H9 (cell line): ENCODE measurements around the gene NDUFV3. TPM values are rescaled to one million over a fixed set of nuclear protein-coding genes. Genes with fewer than 3 reads are reported as not detected.

Experiments
- DNase-seq: peaks from one replicate; pipeline ENCODE4 v3.0.0-alpha.2; 2017
- H2AFZ ChIP-seq: one replicate; pipeline ENCODE4 v1.6.1; 2013; ENCODE audit warnings: mild to moderate bottlenecking, low read length, control low read depth, moderate library complexity
- H2AK5ac ChIP-seq: 2 replicates; pipeline ENCODE4 v1.6.1; 2013; ENCODE audit warnings: low read length, control low read depth, mixed read lengths; ENCODE audit not compliant: insufficient read length
- H2BK120ac ChIP-seq: one replicate; pipeline ENCODE4 v1.6.1; 2013; ENCODE audit warnings: low read depth, mild to moderate bottlenecking, low read length, control low read depth, inconsistent platforms; ENCODE audit not compliant: poor library complexity, severe bottlenecking
- H2BK12ac ChIP-seq: 2 replicates; pipeline ENCODE4 v1.6.1; 2013; ENCODE audit warnings: low read length, control low read depth, mixed read lengths, low read depth; ENCODE audit not compliant: insufficient read length
- H2BK15ac ChIP-seq: 2 replicates; pipeline ENCODE4 v1.6.1; 2013; ENCODE audit warnings: low read depth, low read length, control low read depth
- H2BK20ac ChIP-seq: one replicate; pipeline ENCODE4 v1.6.1; 2013; ENCODE audit warnings: low read depth, mild to moderate bottlenecking, low read length, control low read depth, inconsistent platforms; ENCODE audit not compliant: poor library complexity, severe bottlenecking
- H2BK5ac ChIP-seq: 2 replicates; pipeline ENCODE4 v1.6.1; 2013; ENCODE audit warnings: low read length, control low read depth, mixed read lengths; ENCODE audit not compliant: insufficient read length
- H3K14ac ChIP-seq: 2 replicates; pipeline ENCODE4 v1.6.1; 2013; ENCODE audit warnings: low read length, control low read depth; ENCODE audit not compliant: insufficient read depth
- H3K18ac ChIP-seq: 2 replicates; pipeline ENCODE4 v1.6.1; 2013; ENCODE audit warnings: low read depth, mild to moderate bottlenecking, mixed read lengths, low read length, control low read depth; ENCODE audit not compliant: insufficient read length
- H3K23ac ChIP-seq: 2 replicates; pipeline ENCODE4 v1.6.1; 2013; ENCODE audit warnings: low read length, control low read depth, mixed read lengths, low read depth; ENCODE audit not compliant: insufficient read length
- H3K23me2 ChIP-seq: 2 replicates; pipeline ENCODE4 v1.6.1; 2013; ENCODE audit warnings: low read depth, mild to moderate bottlenecking, mixed read lengths, low read length, control low read depth; ENCODE audit not compliant: insufficient read length, poor library complexity, severe bottlenecking
- H3K27ac ChIP-seq: 2 replicates; pipeline ENCODE4 v1.5.1; 2013; ENCODE audit warnings: low read length, control low read depth, mixed read lengths, low read depth; ENCODE audit not compliant: insufficient read length
- H3K27me3 ChIP-seq: 2 replicates; pipeline ENCODE4 v1.6.1; 2013; ENCODE audit warnings: low read length, control low read depth, inconsistent platforms; ENCODE audit not compliant: insufficient read depth
- H3K4ac ChIP-seq: 2 replicates; pipeline ENCODE4 v1.6.1; 2013; ENCODE audit warnings: low read depth, mild to moderate bottlenecking, control low read depth, inconsistent platforms, low read length, moderate library complexity
- H3K4me1 ChIP-seq: 2 replicates; pipeline ENCODE4 v1.6.1; 2013; ENCODE audit warnings: low read length, control low read depth, inconsistent platforms; ENCODE audit not compliant: insufficient read depth
- H3K4me2 ChIP-seq: 2 replicates; pipeline ENCODE4 v1.6.1; 2013; ENCODE audit warnings: low read length, control low read depth, mixed read lengths; ENCODE audit not compliant: insufficient read length, insufficient read depth
- H3K56ac ChIP-seq: 2 replicates; pipeline ENCODE4 v1.6.1; 2013; ENCODE audit warnings: low read depth, mild to moderate bottlenecking, mixed read lengths, low read length, control low read depth; ENCODE audit not compliant: insufficient read length
- H3K79me1 ChIP-seq: 2 replicates; pipeline ENCODE4 v1.6.1; 2013; ENCODE audit warnings: low read depth, mild to moderate bottlenecking, moderate library complexity, low read length, control low read depth, inconsistent platforms; ENCODE audit not compliant: insufficient read depth, poor library complexity, severe bottlenecking
- H3K79me2 ChIP-seq: 2 replicates; pipeline ENCODE4 v1.6.1; 2013; ENCODE audit warnings: low read length, control low read depth, inconsistent platforms; ENCODE audit not compliant: insufficient read depth
- H3K9ac ChIP-seq: 2 replicates; pipeline ENCODE4 v1.6.1; 2013; ENCODE audit warnings: low read length, control low read depth, mixed read lengths; ENCODE audit not compliant: insufficient read length; ENCODE audit errors: extremely low read depth
- H3K9me3 ChIP-seq: one replicate; pipeline ENCODE4 v1.6.1; 2013; ENCODE audit warnings: low read depth, low read length, inconsistent platforms; ENCODE audit not compliant: control insufficient read depth
- H3T11ph ChIP-seq: one replicate; pipeline ENCODE4 v1.6.1; 2013; ENCODE audit warnings: mild to moderate bottlenecking, low read length, control low read depth, inconsistent platforms
- H4K20me1 ChIP-seq: one replicate; pipeline ENCODE4 v1.6.1; 2013; ENCODE audit not compliant: control insufficient read depth, insufficient read length, insufficient read depth
- H4K5ac ChIP-seq: 2 replicates; pipeline ENCODE4 v1.6.1; 2013; ENCODE audit warnings: low read depth, mild to moderate bottlenecking, mixed read lengths, low read length, control low read depth; ENCODE audit not compliant: insufficient read length
- H4K8ac ChIP-seq: replicated peaks from 2 replicates; pipeline ENCODE4 v1.6.1; 2013; ENCODE audit warnings: low read length, control low read depth, mixed read lengths, low read depth; ENCODE audit not compliant: insufficient read length
- H4K91ac ChIP-seq: 2 replicates; pipeline ENCODE4 v1.6.1; 2013; ENCODE audit warnings: low read depth, mild to moderate bottlenecking, moderate library complexity, mixed read lengths, low read length, control low read depth; ENCODE audit not compliant: insufficient read length
- H3K27ac Mint-ChIP-seq, 3 experiments: 2 replicates in 2 of 3; 3 replicates in 1 of 3; pipeline ENCODE4 v1.8.0; 2020 to 2021; ENCODE audit warnings: mixed read lengths in 3 of 3, mild to moderate bottlenecking in 1 of 3, moderate library complexity in 1 of 3
- H3K27me3 Mint-ChIP-seq: 2 replicates; pipeline ENCODE4 v1.8.0; 2021; ENCODE audit warnings: low read depth, mild to moderate bottlenecking, moderate library complexity, mixed read lengths
- H3K36me3 Mint-ChIP-seq, 3 experiments: 2 replicates in 2 of 3; 3 replicates in 1 of 3; pipeline ENCODE4 v1.8.0; 2020 to 2021; ENCODE audit warnings: low read depth in 3 of 3, mixed read lengths in 3 of 3; ENCODE audit not compliant: insufficient read depth in 1 of 3
- H3K4me1 Mint-ChIP-seq, 2 experiments: 2 replicates each; pipeline ENCODE4 v1.8.0; 2020; ENCODE audit warnings: mixed read lengths in 2 of 2
- H3K4me3 Mint-ChIP-seq, 2 experiments: 2 replicates in 1 of 2; 3 replicates in 1 of 2; pipeline ENCODE4 v1.8.0; 2020 to 2021; ENCODE audit warnings: mild to moderate bottlenecking in 2 of 2, mixed read lengths in 2 of 2, moderate library complexity in 1 of 2
- H3K9me3 Mint-ChIP-seq, 2 experiments: 2 replicates in 1 of 2; 3 replicates in 1 of 2; pipeline ENCODE4 v1.8.0; 2020; ENCODE audit warnings: mild to moderate bottlenecking in 2 of 2, mixed read lengths in 2 of 2, moderate library complexity in 1 of 2
- WGBS: extraction: QIAGEN DNeasy Blood & Tissue Kit; methylation state at CpG from one replicate; pipeline ENCODE4 v1.1.7; 2013; ENCODE audit warnings: missing lambda C conversion rate, low lambda C conversion rate, mixed read lengths; ENCODE audit not compliant: insufficient read length; ENCODE audit errors: extremely low coverage; 5-methylcytosine and 5-hydroxymethylcytosine counted together
- microRNA-seq: library from miRNA; unstranded; fragments of <30 nt; microRNA quantifications from one replicate; pipeline ENCODE4, GENCODE V29; 2020; ENCODE audit warnings: borderline microRNAs expressed
- total RNA-seq: library from RNA; stranded (reverse); gene quantifications from 2 replicates; pipeline ENCODE4 v1.2.1, GENCODE V29; 2021
- TF ChIP-seq, protein P1 (sequence below): fragments of 200-600 bp; sonication (generic); conservative IDR thresholded peaks from 3 replicates; pipeline ENCODE4 v1.8.0; 2021; ENCODE audit warnings: antibody characterized with exemption, mild to moderate bottlenecking

NDUFV3 gene
- total RNA-seq, 1 experiment from 2014 or later: 35.6 TPM

DNA sequence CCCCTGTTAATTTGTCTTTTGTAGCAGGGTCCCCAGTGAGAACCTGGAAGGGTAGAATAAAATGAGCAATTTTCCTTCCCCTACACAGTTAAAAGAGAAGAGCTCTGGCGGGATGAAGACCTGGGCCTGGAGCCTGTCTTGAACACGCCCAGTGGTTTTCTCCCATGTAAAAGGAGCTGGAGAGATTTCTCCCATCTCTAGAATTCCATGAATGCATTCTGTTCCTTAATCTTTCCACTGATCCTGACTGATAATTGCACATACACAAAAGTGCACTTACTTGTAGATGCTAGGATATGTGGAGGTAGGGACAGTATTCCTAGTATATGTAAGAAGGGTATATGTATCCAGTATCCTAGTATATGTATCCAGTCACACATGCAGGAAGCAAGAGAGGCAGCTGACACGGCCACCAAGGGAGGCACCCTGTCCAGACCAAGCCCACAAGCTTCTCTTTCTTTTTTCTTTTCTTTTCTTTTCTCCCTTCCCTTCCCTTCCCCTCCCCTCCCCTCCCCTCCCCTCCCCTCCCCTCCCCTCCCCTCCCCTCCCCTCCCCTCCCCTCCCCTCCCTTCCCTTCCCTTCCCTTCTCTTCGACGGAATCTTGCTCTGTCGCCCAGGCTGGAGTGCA is 69.4 kb downstream of the NDUFV3 start:
- Histone ChIP-seq H3K56ac (no peak overlapping the region), H2BK12ac (no peak overlapping the region), H4K5ac (no peak overlapping the region), H3K23ac (no peak overlapping the region), H4K91ac (no peak overlapping the region), H3K18ac (no peak overlapping the region), H3K27ac (no peak overlapping the region), H3T11ph (no peak overlapping the region), H3K14ac (no peak overlapping the region), H2BK120ac (no peak overlapping the region), H2BK20ac (no peak overlapping the region), H3K23me2 (no peaks in the 10 kb centered on the region), H3K27me3 (no peaks in the 10 kb centered on the region), H2BK5ac (no peak overlapping the region), H3K4me1 (peaks cover 3% of the 10 kb centered on the region; the same call in 1 of the 2 replicates), H2AK5ac (no peak overlapping the region), H4K20me1 (no peaks in the 10 kb centered on the region), H3K4me2 (no peak overlapping the region), H3K9ac (no peak overlapping the region), H3K79me2 (no peaks in the 10 kb centered on the region), H3K79me1 (no peaks in the 10 kb centered on the region), H4K8ac (no peak overlapping the region), H2BK15ac (no peak overlapping the region), H3K4ac (no peak overlapping the region), H3K9me3 (no peaks in the 10 kb centered on the region), H2AFZ (no peak overlapping the region)
- peaks cover 0 to 8% (median 4%) of the 10 kb centered on the region in 3 experiments; a peak in 3 of 7 replicates for H3K36me3 Mint-ChIP-seq
- no CpG with 5 or more reads among the region's 6 CpGs for WGBS
- no peak for DNase-seq
- TF ChIP-seq, protein P1, sequence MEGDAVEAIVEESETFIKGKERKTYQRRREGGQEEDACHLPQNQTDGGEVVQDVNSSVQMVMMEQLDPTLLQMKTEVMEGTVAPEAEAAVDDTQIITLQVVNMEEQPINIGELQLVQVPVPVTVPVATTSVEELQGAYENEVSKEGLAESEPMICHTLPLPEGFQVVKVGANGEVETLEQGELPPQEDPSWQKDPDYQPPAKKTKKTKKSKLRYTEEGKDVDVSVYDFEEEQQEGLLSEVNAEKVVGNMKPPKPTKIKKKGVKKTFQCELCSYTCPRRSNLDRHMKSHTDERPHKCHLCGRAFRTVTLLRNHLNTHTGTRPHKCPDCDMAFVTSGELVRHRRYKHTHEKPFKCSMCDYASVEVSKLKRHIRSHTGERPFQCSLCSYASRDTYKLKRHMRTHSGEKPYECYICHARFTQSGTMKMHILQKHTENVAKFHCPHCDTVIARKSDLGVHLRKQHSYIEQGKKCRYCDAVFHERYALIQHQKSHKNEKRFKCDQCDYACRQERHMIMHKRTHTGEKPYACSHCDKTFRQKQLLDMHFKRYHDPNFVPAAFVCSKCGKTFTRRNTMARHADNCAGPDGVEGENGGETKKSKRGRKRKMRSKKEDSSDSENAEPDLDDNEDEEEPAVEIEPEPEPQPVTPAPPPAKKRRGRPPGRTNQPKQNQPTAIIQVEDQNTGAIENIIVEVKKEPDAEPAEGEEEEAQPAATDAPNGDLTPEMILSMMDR: no peak
- peaks cover 5% of the 10 kb centered on the region in 2 experiments; a peak in 3 of 5 replicates for H3K9me3 Mint-ChIP-seq
- peaks cover 36 to 37% of the 10 kb centered on the region in 2 experiments for H3K4me1 Mint-ChIP-seq
- H3K27ac Mint-ChIP-seq: peak overlapping the region; percentile 82 to 92 (median 85); a peak in 6 of 7 replicates
- no peak overlapping the region for H3K4me3 Mint-ChIP-seq
- H3K27me3 Mint-ChIP-seq: no peaks in the 10 kb centered on the region

Small RNA genes lying within 50 kb of the gene (microRNA-seq; reads per million reads assigned to microRNA genes)
- gene MIR5692B: not detected

Other genes starting within 250 kb of the NDUFV3 start
- 28.2 and 31.9 TPM in 2 replicates for gene PDE9A, start 239.7 kb upstream of the NDUFV3 start, total RNA-seq
- 53.0 and 54.4 TPM in 2 replicates for gene WDR4, start 13.8 kb upstream of the NDUFV3 start, total RNA-seq
- 234 and 238 TPM in 2 replicates for gene ERVH48-1, start 32.3 kb downstream of the NDUFV3 start, total RNA-seq
- 38.1 and 43.4 TPM in 2 replicates for gene PKNOX1, start 81.3 kb downstream of the NDUFV3 start, total RNA-seq
- gene CBS, start 182.5 kb downstream of the NDUFV3 start, total RNA-seq: 319 and 350 TPM in 2 replicates
- 29.7 and 51.9 TPM in 2 replicates for gene U2AF1, start 214.3 kb downstream of the NDUFV3 start, total RNA-seq